Parathyroid adenoma (tissue), 2 donors: ENCODE results near the gene PTPA.
"Not testable (repeated sequence)": the region's sequence is repeated elsewhere in the genome, so short reads cannot be mapped to it uniquely, and the experiment has no call there.

Experiments
- H2AFZ ChIP-seq: fragments of 300-600 bp; sonication (generic); one replicate; pipeline ENCODE4 v1.7.0; 2017; ENCODE audit warnings: antibody characterized with exemption, mild to moderate bottlenecking
- H3K27ac ChIP-seq: fragments of 300-600 bp; sonication (generic); one replicate; pipeline ENCODE4 v1.7.0; 2017
- H3K27me3 ChIP-seq: fragments of 300-600 bp; sonication (generic); one replicate; pipeline ENCODE4 v1.7.0; 2017; ENCODE audit warnings: low read length; ENCODE audit not compliant: control insufficient read depth, insufficient read depth
- H3K36me3 ChIP-seq: fragments of 300-600 bp; sonication (generic); one replicate; pipeline ENCODE4 v1.7.0; 2017; ENCODE audit warnings: low read length; ENCODE audit not compliant: control insufficient read depth, insufficient read depth
- H3K4me1 ChIP-seq: fragments of 300-600 bp; sonication (generic); one replicate; pipeline ENCODE4 v1.7.0; 2017; ENCODE audit warnings: control low read depth
- H3K4me2 ChIP-seq: fragments of 300-600 bp; sonication (generic); one replicate; pipeline ENCODE4 v1.7.0; 2017; ENCODE audit warnings: low read length
- H3K4me3 ChIP-seq: fragments of 300-600 bp; sonication (generic); one replicate; pipeline ENCODE4 v1.7.0; 2017; ENCODE audit warnings: low read depth, low read length
- H3K79me2 ChIP-seq: fragments of 300-600 bp; sonication (generic); one replicate; pipeline ENCODE4 v1.7.0; 2017; ENCODE audit warnings: control low read depth
- H3K9ac ChIP-seq: fragments of 300-600 bp; sonication (generic); one replicate; pipeline ENCODE4 v1.7.0; 2017; ENCODE audit warnings: mild to moderate bottlenecking
- H3K9me3 ChIP-seq: fragments of 300-600 bp; sonication (generic); one replicate; pipeline ENCODE4 v1.7.0; 2017; ENCODE audit warnings: low read length; ENCODE audit not compliant: control insufficient read depth
- CTCF ChIP-seq: fragments of 300-600 bp; sonication (generic); IDR thresholded peaks from one replicate; pipeline ENCODE4 v1.7.0; 2017; ENCODE audit warnings: antibody characterized with exemption, mild to moderate bottlenecking
- donor health status: primary hyperparathyroidism.

The PTPA gene

GRCh38 chr9:129187042-129187441 lies 75.8 kb downstream of the PTPA start:
- Histone ChIP-seq H3K9ac (no peak overlapping the region), H3K27me3 (no peaks in the 10 kb centered on the region)

GRCh38 chr9:129189971-129190370 lies 78.8 kb downstream of the PTPA start:
- not testable (repeated sequence) for H3K4me1 ChIP-seq, H3K4me2 ChIP-seq, H3K9me3 ChIP-seq, H3K27me3 ChIP-seq, H3K9ac ChIP-seq, H3K79me2 ChIP-seq, H2AFZ ChIP-seq, H3K4me3 ChIP-seq, H3K27ac ChIP-seq, H3K36me3 ChIP-seq

More at GRCh38 chr9:129187042-129187441, 75.8 kb downstream of the PTPA start:
- Histone ChIP-seq H3K79me2 (no peaks in the 10 kb centered on the region), H3K4me1 (no peaks in the 10 kb centered on the region), H3K36me3 (no peaks in the 10 kb centered on the region), H3K27ac (no peak overlapping the region), H3K9me3 (no peaks in the 10 kb centered on the region), H2AFZ (no peak overlapping the region), H3K4me2 (no peak overlapping the region), H3K4me3 (no peak overlapping the region)
- no peak for TF ChIP-seq CTCF

- Histone ChIP-seq H3K4me3 (no peak overlapping the region), H2AFZ (no peak overlapping the region), H3K27ac (no peak overlapping the region), H3K9ac (no peak overlapping the region), H3K4me2 (no peak overlapping the region), H3K36me3 (no peaks in the 10 kb centered on the region), H3K9me3 (no peaks in the 10 kb centered on the region), H3K79me2 (no peaks in the 10 kb centered on the region), H3K4me1 (no peaks in the 10 kb centered on the region), H3K27me3 (no peaks in the 10 kb centered on the region)
- no peak for TF ChIP-seq CTCF
Measured at GRCh38 chr9:129191234-129191633, 80.0 kb downstream of the PTPA start.

GRCh38 chr9:129193655-129194054 lies 82.4 kb downstream of the PTPA start:
- H3K36me3 ChIP-seq: no peaks in the 10 kb centered on the region
- no peaks in the 10 kb centered on the region for H3K9me3 ChIP-seq
- H3K9ac ChIP-seq: no peak overlapping the region
- no peaks in the 10 kb centered on the region for H3K79me2 ChIP-seq
- TF ChIP-seq CTCF: no peak
- no peak overlapping the region for H3K4me3 ChIP-seq
- H3K4me2 ChIP-seq: no peak overlapping the region
- H3K27me3 ChIP-seq: no peaks in the 10 kb centered on the region
- H3K4me1 ChIP-seq: no peaks in the 10 kb centered on the region
- H2AFZ ChIP-seq: no peak overlapping the region
- no peak overlapping the region for H3K27ac ChIP-seq

GRCh38 chr9:129194221-129194620 lies 83.0 kb downstream of the PTPA start:
- Histone ChIP-seq H3K9ac (no peak overlapping the region), H3K27ac (no peak overlapping the region)
- no peak for TF ChIP-seq CTCF

More at GRCh38 chr9:129194221-129194620, 83.0 kb downstream of the PTPA start:
- no peaks in the 10 kb centered on the region for H3K27me3 ChIP-seq
- H3K36me3 ChIP-seq: no peaks in the 10 kb centered on the region
- no peak overlapping the region for H3K4me3 ChIP-seq
- no peak overlapping the region for H3K4me2 ChIP-seq
- no peaks in the 10 kb centered on the region for H3K4me1 ChIP-seq
- no peak overlapping the region for H2AFZ ChIP-seq
- H3K9me3 ChIP-seq: no peaks in the 10 kb centered on the region
- no peaks in the 10 kb centered on the region for H3K79me2 ChIP-seq
